Duodenal mucosa (tissue), 2 donors: ENCODE data around the gene TRIML2.

Source experiments
- H3K27ac ChIP-seq: one replicate; pipeline ENCODE4 v1.7.0; 2013; ENCODE audit warnings: low read depth, low read length
- H3K27me3 ChIP-seq, 2 donors: one replicate each; pipeline ENCODE4 v1.7.0; 2013; ENCODE audit warnings: low read length in 2 of 2, control low read depth in 1 of 2; ENCODE audit not compliant: insufficient read depth in 2 of 2, control insufficient read depth in 1 of 2
- H3K36me3 ChIP-seq, 2 donors: one replicate each; pipeline ENCODE4 v1.7.0; 2013; ENCODE audit warnings: low read length in 2 of 2, control low read depth in 1 of 2; ENCODE audit not compliant: insufficient read depth in 2 of 2, control insufficient read depth in 1 of 2
- H3K4me1 ChIP-seq, 2 donors: one replicate each; pipeline ENCODE4 v1.7.0; 2013; ENCODE audit warnings: low read length in 2 of 2, control low read depth in 1 of 2; ENCODE audit not compliant: insufficient read depth in 2 of 2, control insufficient read depth in 1 of 2
- H3K4me3 ChIP-seq, 2 donors: one replicate each; pipeline ENCODE4 v1.7.0; 2013; ENCODE audit warnings: low read length in 2 of 2, low read depth in 1 of 2
- H3K9ac ChIP-seq, 2 donors: one replicate each; pipeline ENCODE4 v1.7.0; 2013; ENCODE audit warnings: low read length in 2 of 2, low read depth in 1 of 2
- H3K9me3 ChIP-seq, 2 donors: one replicate each; pipeline ENCODE4 v1.7.0; 2013; ENCODE audit warnings: low read length in 2 of 2, control low read depth in 1 of 2; ENCODE audit not compliant: control insufficient read depth in 1 of 2

Gene TRIML2

GRCh38 chr4:188138227-188138626 is 28.8 kb upstream of the TRIML2 start:
- Histone ChIP-seq H3K9ac (no peak overlapping the region), H3K4me1 (no peaks in the 10 kb centered on the region), H3K36me3 (no peaks in the 10 kb centered on the region), H3K9me3 (no peaks in the 10 kb centered on the region), H3K27ac (no peak overlapping the region), H3K4me3 (no peak overlapping the region), H3K27me3 (no peaks in the 10 kb centered on the region)

GRCh38 chr4:188132232-188132631 is 22.8 kb upstream of the TRIML2 start:
- H3K4me1 ChIP-seq, result no peaks in the 10 kb centered on the region
- no peak overlapping the region for H3K9ac ChIP-seq
- H3K36me3 ChIP-seq, result no peaks in the 10 kb centered on the region
- H3K9me3 ChIP-seq, result no peaks in the 10 kb centered on the region
- H3K4me3 ChIP-seq, result no peak overlapping the region
- no peak overlapping the region for H3K27ac ChIP-seq
- no peaks in the 10 kb centered on the region for H3K27me3 ChIP-seq

GRCh38 chr4:188130355-188130754 is 21.0 kb upstream of the TRIML2 start:
- Histone ChIP-seq H3K9me3 (no peaks in the 10 kb centered on the region), H3K4me1 (no peaks in the 10 kb centered on the region), H3K36me3 (no peaks in the 10 kb centered on the region), H3K27me3 (no peaks in the 10 kb centered on the region), H3K9ac (no peak overlapping the region), H3K27ac (no peak overlapping the region), H3K4me3 (no peak overlapping the region)

GRCh38 chr4:188127214-188127874 is 17.9 kb upstream of the TRIML2 start:
- Histone ChIP-seq H3K27ac (no peak overlapping the region), H3K4me1 (no peaks in the 10 kb centered on the region), H3K9me3 (no peaks in the 10 kb centered on the region), H3K4me3 (no peak overlapping the region), H3K9ac (no peak overlapping the region), H3K36me3 (no peaks in the 10 kb centered on the region), H3K27me3 (no peaks in the 10 kb centered on the region)

GRCh38 chr4:188121530-188121929 is 12.1 kb upstream of the TRIML2 start:
- no peak overlapping the region for H3K9ac ChIP-seq
- H3K36me3 ChIP-seq, result no peaks in the 10 kb centered on the region
- no peaks in the 10 kb centered on the region for H3K9me3 ChIP-seq
- no peaks in the 10 kb centered on the region for H3K4me1 ChIP-seq
- H3K27me3 ChIP-seq, result no peaks in the 10 kb centered on the region
- no peak overlapping the region for H3K4me3 ChIP-seq
- H3K27ac ChIP-seq, result no peak overlapping the region

GRCh38 chr4:188117631-188118324 is 8.4 kb upstream of the TRIML2 start:
- H3K27me3 ChIP-seq, result no peaks in the 10 kb centered on the region
- no peak overlapping the region for H3K9ac ChIP-seq
- H3K36me3 ChIP-seq, result no peaks in the 10 kb centered on the region
- H3K4me1 ChIP-seq, result no peaks in the 10 kb centered on the region
- no peaks in the 10 kb centered on the region for H3K9me3 ChIP-seq
- H3K4me3 ChIP-seq, result no peak overlapping the region
- no peak overlapping the region for H3K27ac ChIP-seq

- Histone ChIP-seq H3K27me3 (no peaks in the 10 kb centered on the region), H3K9me3 (no peaks in the 10 kb centered on the region), H3K4me1 (no peaks in the 10 kb centered on the region), H3K27ac (no peak overlapping the region), H3K4me3 (no peak overlapping the region), H3K9ac (no peak overlapping the region), H3K36me3 (no peaks in the 10 kb centered on the region)
These were observed 3.8 kb upstream of the TRIML2 start for GRCh38 chr4:188113156-188113555.

GRCh38 chr4:188111955-188112354 is 2.6 kb upstream of the TRIML2 start:
- Histone ChIP-seq H3K9ac (no peak overlapping the region), H3K36me3 (no peaks in the 10 kb centered on the region), H3K27ac (no peak overlapping the region)

GRCh38 chr4:188110741-188111471 is 1.5 kb upstream of the TRIML2 start:
- Histone ChIP-seq H3K4me3 (no peak overlapping the region), H3K36me3 (no peaks in the 10 kb centered on the region), H3K9ac (no peak overlapping the region), H3K9me3 (no peaks in the 10 kb centered on the region), H3K4me1 (no peaks in the 10 kb centered on the region), H3K27ac (no peak overlapping the region), H3K27me3 (no peaks in the 10 kb centered on the region)

More at GRCh38 chr4:188111955-188112354, 2.6 kb upstream of the TRIML2 start:
- Histone ChIP-seq H3K27me3 (no peaks in the 10 kb centered on the region), H3K4me3 (no peak overlapping the region), H3K4me1 (no peaks in the 10 kb centered on the region), H3K9me3 (no peaks in the 10 kb centered on the region)

GRCh38 chr4:188110036-188110435 is 633 bp upstream of the TRIML2 start:
- H3K9me3 ChIP-seq, result peaks cover 0 to 3% of the 10 kb centered on the region in 2 donors

More at GRCh38 chr4:188110036-188110435, 633 bp upstream of the TRIML2 start:
- Histone ChIP-seq H3K27ac (no peak overlapping the region), H3K4me1 (no peaks in the 10 kb centered on the region), H3K4me3 (no peak overlapping the region), H3K9ac (no peak overlapping the region), H3K36me3 (no peaks in the 10 kb centered on the region), H3K27me3 (no peaks in the 10 kb centered on the region)
